ENCODE measurements around the gene MAP1LC3B.

DNA sequence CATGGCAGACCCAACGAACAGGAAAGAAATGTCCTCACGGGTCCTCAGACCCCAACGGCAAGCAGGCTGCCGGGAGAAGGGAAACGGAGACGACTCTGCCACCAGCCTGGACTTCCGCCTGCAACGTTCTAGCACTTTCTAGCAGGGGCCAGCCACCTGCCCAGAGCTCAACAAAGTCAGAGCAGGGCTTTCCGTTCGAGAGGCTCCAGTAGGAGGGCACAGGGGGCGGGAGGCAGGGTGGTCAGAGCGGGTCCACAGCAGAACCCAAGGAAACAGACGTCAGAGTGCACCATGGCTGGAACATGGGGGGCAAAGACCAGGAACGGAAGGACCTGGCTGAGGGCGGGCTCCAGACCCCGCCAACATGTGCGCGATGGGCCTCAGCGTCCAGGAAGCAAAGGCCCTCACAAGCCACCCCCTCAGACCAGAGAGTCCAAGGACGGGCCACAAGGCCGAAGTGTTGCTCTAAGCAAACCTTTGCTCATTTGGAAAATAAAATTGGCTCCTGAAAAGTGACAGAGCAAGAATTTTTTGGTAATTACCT is 45.5 kb upstream of the MAP1LC3B start:
- TF ChIP-seq TAF1 (IDR thresholded peaks at IDR 0.05; ENCODE audit: borderline replicate concordance, insufficient read depth, low read length), result no peak
- no peak for TF ChIP-seq POLR2AphosphoS5 (IDR thresholded peaks at IDR 0.05; ENCODE audit: low read depth, low read length)
- TF ChIP-seq SIN3A (IDR thresholded peaks at IDR 0.05; ENCODE audit: borderline replicate concordance, insufficient read depth, low read length), result no peak
- TF ChIP-seq, protein P1, sequence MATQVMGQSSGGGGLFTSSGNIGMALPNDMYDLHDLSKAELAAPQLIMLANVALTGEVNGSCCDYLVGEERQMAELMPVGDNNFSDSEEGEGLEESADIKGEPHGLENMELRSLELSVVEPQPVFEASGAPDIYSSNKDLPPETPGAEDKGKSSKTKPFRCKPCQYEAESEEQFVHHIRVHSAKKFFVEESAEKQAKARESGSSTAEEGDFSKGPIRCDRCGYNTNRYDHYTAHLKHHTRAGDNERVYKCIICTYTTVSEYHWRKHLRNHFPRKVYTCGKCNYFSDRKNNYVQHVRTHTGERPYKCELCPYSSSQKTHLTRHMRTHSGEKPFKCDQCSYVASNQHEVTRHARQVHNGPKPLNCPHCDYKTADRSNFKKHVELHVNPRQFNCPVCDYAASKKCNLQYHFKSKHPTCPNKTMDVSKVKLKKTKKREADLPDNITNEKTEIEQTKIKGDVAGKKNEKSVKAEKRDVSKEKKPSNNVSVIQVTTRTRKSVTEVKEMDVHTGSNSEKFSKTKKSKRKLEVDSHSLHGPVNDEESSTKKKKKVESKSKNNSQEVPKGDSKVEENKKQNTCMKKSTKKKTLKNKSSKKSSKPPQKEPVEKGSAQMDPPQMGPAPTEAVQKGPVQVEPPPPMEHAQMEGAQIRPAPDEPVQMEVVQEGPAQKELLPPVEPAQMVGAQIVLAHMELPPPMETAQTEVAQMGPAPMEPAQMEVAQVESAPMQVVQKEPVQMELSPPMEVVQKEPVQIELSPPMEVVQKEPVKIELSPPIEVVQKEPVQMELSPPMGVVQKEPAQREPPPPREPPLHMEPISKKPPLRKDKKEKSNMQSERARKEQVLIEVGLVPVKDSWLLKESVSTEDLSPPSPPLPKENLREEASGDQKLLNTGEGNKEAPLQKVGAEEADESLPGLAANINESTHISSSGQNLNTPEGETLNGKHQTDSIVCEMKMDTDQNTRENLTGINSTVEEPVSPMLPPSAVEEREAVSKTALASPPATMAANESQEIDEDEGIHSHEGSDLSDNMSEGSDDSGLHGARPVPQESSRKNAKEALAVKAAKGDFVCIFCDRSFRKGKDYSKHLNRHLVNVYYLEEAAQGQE (IDR thresholded peaks at IDR 0.05; ENCODE audit: insufficient read depth in 1 of 2, low read depth in 2 of 2, low read length in 2 of 2), result no peak
- TF ChIP-seq FOXP2 (optimal IDR thresholded peaks at IDR 0.05; ENCODE audit: borderline replicate concordance, extremely low read depth, extremely low read length, insufficient read depth), result no peak

Measured in PFSK-1 (cell line).